Measurements from ENCODE around the gene ADIRF.
"Not testable (repeated sequence)": the region's sequence is repeated elsewhere in the genome, so short reads cannot be mapped to it uniquely, and the experiment has no call there.

ADIRF gene
- total RNA-seq = 0 reads per million in 2 experiments

DNA sequence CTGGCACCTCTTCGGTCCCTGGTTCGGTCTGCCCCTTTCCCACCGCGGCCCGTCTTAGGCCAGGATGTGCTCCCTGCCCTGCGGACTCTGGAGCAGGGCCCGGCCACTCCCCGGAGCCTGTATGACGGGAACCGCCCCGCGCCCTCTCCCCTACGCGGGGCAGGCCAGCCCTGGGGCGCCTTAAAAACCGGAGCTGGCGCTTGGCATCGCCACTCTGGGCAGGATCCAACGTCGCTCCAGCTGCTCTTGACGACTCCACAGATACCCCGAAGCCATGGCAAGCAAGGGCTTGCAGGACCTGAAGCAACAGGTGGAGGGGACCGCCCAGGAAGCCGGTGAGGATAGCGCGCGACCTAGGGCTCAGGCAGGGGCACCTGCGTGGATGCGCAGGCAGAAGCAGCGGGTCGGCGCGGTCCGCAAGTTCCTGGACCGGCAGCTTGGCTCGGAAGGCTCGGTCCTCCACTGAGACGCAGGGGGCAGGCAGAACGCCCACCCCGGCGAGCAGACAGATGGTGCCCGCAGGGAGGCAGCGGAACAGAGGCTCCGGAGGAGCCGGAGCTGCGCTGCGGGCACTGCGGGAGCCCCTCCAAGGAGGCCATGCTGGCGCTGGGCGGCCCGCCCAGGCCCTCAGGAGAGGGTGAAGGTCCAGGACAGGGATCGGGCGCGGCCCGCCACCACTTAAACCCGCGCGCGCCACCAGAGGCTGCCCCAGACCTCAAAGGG is at the start of gene ADIRF:
Gene ADIRF, plus strand, starts transcription at position 212 of the 723 bp plus-strand sequence. Its CDS starts 63 bp downstream, at position 275.
- DNase-seq (ENCODE audit: low read depth) = no peak

DNA sequence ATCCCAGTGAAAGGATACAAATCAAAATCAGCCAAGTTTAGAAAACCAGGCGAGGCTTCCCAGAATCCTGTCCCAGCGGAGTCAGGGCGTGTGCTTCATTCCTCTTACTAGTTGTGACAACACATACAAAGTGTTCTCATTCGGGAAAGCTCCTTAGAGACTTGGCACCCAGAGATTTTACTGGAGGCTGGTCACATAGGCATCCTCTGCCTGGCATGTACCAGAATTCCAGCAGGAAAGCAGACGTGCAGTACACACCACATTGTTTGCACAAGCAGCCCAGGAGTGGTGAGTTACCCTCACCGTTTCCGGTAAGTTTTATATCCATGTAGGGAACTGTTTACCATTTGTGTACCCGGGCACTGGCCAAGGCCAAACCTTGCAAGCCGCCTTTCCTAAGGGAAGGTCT is 45.7 kb upstream of the ADIRF start:
- DNase-seq (ENCODE audit: low read depth) = no peak

DNA sequence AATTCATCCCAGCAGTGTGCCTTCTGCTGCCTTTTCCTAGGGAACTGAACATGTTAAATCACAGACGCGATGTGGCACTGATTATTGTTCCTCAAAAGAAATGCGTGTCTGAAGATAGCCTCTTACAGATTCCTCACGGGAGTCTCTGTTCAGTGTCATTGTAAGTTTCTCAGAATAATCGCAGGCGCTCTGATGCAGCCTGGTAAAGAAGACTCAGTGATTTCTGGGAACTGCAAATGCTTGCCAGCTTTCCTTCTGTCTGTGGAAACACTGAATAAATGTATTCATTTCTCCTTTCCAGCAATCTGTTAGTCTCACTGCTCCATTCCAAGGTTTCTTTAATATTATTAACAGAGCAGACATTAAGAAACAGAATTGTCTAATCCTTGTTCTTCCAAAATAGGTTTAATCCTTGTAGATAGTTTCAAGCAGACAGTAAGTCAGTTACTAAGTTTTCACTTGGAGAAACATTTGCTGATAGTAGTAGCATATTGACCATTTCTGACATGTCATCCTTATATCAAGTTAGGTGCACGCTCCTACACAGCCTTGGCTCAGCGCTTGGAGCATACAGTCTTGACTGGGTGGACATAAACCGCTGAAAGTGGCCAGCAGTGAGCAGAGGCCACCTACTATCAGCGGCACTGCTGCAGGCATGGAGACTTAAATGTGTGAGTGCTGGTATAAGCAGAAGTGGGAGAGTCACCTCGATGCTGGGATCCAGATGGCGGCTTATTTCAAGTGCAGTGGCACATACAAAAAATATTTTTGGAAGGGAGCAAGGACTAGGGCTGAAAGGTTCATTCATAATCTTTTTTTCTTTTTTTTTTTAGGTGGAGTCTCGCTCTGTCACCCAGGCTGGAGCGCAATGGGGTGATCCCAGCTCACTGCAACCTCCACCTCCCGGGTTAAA is 38.6 kb upstream of the ADIRF start:
- DNase-seq (ENCODE audit: low read depth) = no peak

DNA sequence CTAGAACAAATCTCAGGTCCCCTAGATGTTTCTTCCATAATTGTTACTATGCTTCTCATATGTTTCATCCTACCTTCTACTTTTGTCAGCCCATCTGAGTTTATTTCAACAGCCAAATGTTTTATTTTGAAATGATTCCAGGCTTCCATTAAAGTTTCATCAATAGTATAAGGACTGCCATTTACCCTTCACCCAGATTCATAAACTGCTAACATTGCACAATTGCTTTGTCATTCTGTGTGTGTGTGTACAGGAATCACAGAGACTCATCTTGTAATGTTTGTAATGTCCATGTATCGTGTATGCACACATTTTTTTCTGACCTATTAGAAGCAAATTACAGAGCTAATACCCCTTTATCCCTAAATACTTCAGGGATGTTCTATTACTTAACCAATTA is 36.4 kb upstream of the ADIRF start:
- DNase-seq (ENCODE audit: low read depth) = no peak

DNA sequence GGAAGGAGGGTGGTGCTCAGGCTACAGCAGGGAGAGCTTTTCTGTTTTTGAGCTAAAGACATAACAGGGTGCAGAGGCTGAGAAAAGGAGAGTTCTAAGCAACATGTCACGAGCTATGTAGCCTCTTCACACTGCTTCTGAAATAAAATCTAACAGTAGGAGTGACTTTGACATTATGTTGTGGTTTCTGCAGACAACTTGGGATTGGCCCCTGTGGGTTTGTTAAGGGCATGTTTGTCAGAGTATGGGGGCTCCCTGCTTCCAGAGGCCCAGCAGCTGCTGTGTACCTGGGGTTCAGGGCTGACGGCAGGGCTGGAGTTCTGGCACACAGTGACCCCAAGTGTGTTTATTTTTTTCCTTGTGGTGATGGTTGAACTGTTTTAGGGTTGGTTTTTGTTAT is 35.6 kb upstream of the ADIRF start:
- DNase-seq (ENCODE audit: low read depth) = no peak

DNA sequence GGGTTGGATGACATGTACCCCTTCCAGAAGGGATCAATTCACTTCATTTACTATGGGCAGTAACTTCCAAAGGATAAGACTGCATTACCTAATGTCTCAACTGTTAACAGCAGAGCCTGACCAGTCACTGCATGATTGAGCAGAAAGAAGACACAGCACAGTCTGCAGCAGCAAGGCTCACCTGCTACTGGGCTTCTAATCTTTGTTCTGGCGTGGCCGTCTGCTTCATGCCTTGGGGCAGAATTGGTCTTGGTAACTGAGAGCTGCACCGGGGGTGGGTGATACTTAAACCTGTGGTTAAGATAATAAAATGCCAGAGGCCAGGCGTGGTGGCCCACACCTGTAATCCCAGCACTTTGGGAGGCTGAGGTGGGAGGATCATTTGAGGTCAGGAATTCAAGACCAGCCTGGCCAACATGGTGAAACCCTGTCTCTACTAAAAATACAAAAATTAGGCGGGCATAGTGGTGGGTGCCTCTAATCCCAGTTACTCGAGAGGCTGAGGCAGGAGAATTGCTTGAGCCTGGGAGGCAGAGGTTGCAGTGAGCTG is 34.0 kb upstream of the ADIRF start:
- not testable (repeated sequence) for DNase-seq (ENCODE audit: low read depth)

DNA sequence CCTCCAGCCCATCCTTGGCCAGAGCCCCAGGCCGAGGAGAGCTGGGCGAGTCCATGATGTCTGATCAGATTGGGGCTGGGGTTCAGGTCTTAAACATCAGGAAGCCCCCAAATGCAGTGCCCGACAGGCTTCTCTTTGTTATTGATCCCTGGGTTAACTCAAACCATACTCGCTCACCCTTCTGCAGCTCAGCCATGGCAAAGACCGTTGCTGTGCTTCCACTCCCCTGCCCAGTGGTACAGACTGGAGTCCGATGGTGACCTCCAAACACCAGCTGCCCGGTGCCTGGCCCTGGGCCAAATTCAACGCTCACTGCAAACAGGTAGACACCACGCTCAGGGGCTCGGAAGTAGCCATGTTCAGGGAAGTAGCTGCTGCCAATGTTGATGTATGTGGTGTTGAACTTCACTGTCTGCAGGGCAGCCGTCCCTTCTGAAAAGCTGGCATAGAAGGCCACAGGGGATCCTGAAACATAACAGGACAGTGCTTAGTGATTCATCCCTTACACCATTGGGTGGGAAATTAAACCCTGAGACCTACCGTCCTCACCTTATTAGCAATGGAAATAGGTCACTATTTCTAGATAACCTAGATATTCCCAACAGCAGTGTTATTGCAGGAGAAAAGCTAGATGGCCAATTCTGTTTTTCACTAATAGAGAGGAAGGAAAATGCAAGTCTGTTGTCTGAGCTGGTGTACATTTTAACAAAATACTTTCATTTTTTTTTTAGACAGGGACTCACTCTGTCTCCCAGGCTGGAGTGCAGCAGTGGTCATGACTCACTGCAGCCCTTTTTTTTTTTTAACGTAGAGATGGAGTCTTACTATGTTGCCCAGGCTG is 31.4 kb upstream of the ADIRF start:
- DNase-seq (ENCODE audit: low read depth) = no peak

DNA sequence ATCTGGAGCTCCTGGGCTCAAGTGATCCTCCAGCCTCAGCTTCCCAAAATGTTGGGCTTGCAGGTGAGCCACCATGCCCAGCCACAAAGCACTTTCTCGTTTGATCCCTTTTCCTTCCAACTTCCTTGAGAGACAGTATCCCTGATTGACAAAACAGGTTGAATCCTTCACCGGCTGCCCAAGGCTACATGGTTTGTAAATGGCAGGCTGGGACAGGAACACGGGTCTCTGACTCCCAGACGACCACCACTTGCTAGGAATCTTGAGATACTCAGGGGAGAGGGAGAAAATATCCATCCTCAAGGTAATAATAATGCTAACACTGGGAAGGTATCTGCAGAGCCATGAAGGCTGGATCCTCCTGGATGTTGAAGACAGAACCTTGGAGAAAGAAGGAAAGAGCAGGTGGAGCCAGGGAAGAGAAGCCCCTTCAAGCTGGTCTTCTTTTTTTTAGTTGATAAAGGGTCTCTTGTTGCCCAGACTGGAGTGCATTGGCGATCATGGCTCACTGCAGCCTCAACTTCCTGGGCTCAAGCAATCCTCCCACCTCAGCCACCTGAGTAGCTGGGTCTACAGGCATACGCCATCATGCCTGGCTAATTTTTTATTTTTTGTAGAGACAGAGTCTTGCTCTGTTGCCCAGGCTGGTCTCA is 30.7 kb upstream of the ADIRF start:
- DNase-seq (ENCODE audit: low read depth) = no peak

DNA sequence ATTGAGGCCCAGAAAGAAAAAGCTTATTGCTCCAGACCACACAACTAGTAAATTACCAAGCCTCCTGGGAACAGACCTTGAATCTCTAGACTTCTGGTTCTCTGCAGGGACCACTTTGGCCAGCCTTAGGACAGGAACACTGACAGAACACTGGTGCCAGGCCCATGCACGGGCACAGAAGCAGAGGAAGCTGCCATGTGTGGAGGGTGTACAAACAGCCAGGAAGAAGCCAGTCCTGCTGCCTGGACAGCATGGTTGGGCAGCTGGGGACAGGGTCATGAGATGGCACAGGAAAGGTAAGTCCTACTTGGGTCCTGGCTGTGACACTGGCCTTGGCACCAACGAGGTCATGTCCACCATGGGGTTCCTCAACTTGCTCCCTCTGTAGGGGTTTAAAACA is 30.0 kb upstream of the ADIRF start:
- no peak for DNase-seq (ENCODE audit: low read depth)

DNA sequence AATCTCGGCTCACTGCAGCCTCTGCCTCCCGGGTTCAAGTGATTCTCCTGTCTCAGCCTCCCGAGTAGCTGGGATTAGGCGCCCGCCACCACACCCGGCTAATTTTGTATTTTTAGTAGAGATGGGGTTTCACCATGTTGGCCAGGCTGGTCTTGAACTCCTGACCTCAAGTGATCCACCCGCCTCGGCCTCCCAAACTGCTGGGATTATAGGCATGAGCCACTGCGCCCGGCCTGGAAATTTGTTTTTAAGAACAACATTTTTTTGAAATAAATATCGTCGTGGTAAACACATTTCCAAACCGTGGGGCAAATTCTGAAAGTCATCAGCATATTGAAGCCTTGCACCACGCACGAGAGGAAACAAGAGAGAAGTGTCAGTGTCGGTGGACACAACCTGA is 28.2 kb upstream of the ADIRF start:
- not testable (repeated sequence) for DNase-seq (ENCODE audit: low read depth)

DNA sequence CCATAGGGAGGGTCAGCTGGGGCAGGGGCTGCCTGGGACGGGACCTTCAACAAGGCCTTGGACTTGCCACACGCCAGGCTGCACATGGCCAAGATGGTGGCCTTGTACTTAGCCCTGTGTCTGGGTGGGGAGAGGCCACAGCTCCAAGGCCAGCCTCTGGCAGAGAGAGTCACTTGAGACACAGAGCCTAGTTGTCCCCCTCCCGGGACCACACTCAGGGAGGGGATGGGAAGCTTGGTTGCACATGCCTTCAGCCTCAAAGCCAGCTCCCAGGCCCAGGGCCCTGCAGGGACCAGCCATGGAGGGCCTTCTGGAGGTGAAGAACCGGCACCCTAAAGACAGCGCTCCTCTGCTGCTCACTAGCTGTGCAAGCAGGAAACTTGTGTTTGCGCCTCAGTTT is 27.6 kb upstream of the ADIRF start:
- DNase-seq (ENCODE audit: low read depth) = no peak

DNA sequence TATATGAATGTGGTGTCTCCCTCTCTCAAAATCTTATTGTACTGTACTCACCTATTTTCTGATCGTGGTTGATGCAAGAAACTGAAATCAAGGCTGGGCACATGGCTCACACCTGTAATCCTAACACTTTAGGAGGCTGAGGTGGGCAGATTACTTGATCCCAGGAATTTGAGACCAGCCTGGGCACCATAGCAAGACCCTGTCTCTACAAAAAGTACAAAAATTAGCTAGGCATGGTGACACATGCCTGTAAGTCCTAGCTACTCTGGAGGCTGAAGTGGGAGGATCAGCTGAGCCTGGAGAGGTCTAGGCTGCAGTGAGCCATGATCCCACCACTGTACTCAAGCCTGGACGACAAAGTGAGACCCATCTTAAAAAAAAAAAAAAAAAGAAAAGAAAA is 26.9 kb upstream of the ADIRF start:
- DNase-seq (ENCODE audit: low read depth) = no peak

DNA sequence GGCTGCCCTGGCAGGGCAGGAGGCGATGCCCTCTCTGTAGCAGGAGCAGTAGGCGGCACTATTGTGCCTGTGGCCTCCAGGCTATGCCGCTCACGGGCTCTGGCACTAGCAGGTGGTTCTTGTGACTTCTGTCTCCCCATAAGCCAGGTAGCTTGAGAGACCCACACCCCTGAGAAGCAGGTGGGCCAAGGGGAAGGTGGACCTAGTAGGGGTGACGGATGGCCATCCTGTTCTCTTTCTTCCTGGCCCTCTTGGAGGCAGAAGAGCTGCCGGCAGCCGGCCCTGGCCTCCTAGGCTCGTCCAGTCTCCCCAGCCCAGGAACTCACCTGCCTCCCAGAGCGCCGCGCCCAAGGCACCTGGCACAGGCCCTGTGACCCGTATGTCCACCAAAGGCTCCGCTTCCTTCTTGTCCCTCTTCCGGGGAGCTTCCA is 26.3 kb upstream of the ADIRF start:
- no peak for DNase-seq (ENCODE audit: low read depth)

DNA sequence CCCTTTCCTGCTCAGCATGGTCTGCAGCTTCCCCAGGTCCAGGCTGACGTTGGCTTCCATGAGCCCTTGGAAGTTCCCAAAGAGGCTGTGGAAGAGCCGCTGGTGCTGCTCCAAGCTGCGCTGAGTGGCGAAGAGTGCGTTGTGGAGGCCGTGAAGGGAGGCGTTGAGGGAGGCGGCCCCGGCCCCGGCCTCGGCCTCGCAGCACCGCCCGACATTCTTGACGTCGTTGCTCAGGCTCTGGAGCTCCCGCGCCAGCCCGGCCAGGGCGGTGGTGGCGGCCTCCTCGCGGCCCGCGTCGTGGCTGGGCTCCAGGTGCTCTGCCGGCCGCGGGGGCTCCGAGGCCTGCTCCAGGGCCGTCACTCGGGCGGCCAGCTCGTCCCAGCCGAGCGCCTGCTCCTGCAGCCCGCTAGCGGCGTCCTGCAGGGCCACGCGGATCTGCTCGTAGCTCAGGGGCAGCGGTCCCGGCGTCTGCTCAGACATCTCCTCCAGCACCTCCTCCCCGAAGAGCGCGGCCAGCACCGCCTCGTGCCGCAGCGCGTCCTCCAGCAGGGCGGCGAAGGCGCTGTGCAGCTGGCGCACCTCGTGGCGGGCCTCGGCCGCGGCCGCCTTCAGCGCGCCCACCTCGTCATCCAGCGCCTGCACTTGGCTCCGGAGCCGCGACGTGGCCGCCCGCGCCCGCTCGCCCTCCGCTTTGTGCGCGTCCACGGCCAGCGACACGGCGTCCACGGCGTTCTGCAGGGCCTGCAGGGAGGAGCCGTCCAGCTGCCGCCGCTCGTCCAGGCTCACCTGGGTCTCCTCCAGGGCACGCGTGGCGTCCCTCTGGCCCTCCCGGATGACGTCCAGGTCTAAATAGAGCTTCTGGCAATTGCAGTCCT is 25.6 kb upstream of the ADIRF start:
- DNase-seq (ENCODE audit: low read depth) = no peak

DNA sequence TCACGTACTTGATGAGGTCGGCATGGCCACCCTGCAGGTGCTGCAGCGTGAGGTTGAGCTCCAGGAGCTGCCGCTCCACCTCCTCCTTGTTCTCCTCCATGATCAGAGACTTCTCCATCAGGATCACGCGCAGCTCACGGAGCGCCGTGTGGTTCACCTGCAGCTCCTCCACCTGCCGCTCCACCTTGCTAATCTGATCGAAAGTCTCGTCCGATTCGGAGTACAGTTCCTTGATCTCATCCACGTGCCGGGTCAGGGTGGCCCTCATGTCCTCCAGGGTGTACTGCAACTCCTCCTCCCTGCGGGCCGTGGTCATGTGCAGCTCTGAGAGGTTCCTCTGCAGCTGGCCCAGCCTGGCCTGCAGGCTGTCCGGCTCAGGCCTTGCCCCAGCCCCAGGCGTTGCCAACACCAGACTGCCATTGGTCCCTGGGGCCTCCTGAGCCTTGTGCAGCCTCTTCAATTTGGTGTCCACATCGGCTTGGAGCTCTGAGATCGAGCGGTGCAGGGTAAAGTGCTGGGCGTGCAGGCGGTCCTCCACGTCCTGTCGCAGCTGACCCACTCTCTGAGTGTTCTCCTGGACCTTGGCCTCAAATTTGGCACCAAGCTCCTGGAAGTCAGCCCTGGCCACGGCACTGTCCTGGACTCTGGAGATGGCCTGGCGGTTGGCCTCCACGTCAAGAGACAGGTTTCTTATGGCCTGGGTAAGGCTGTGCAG is 24.8 kb upstream of the ADIRF start:
- DNase-seq (ENCODE audit: low read depth) = no peak

DNA sequence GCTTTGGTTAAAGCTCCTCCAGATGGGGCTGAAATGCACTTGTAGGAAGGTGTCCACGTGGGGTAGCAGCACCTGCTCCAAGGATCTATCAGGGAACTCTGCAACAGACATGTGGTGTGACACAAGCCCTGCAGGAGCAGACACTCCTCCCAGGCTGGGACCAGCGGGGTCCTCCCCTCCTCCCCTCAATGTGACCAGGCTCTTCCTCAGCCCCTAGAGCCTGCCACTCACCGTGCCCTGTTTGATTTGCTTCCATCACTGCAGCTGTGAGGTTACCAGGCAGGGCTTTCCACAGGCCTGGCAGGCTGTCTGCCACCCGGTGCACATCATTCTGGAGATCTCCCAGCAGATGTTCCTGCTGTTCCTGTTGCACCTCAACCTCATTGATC is 24.3 kb upstream of the ADIRF start:
- no peak for DNase-seq (ENCODE audit: low read depth)

DNA sequence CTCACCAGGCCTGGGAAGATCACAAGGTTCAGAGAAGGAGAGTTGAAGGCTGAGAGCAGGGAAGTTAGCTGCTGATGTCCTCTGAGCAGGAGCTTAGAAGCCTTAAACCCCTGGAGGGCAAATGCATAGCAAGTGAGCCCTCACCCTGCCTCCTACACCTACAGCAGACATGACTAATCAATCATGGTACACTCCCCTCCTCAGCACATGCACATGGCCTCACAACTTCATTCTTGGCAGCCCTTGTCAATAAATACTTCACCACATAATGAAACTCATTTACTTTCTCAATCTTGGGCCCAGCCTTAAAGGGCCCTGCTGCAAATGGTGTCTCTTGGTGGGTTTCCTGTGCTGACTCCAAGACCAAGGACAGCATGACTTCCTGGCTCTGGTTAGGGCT is 23.8 kb upstream of the ADIRF start:
- no peak for DNase-seq (ENCODE audit: low read depth)

DNA sequence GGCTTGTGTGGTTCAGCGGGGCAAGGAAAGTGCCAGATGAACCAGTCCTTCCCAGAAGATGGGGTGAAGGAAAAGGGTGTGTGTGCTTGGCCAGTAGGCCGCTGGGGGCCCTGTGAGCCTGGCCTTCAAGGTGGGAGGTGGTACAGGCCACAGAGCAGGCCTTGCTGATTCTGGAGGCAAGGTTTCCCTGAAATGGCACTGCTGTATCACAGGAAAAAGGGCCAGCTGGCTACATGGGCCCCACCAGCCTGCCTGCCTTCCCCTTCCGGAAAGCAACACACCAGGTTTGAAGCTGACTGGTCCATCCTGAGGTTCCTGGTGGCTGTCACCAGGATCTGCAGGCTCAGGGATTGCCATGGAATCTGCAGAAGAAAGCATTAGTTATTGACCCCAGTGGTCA is 23.4 kb upstream of the ADIRF start:
- no peak for DNase-seq (ENCODE audit: low read depth)

DNA sequence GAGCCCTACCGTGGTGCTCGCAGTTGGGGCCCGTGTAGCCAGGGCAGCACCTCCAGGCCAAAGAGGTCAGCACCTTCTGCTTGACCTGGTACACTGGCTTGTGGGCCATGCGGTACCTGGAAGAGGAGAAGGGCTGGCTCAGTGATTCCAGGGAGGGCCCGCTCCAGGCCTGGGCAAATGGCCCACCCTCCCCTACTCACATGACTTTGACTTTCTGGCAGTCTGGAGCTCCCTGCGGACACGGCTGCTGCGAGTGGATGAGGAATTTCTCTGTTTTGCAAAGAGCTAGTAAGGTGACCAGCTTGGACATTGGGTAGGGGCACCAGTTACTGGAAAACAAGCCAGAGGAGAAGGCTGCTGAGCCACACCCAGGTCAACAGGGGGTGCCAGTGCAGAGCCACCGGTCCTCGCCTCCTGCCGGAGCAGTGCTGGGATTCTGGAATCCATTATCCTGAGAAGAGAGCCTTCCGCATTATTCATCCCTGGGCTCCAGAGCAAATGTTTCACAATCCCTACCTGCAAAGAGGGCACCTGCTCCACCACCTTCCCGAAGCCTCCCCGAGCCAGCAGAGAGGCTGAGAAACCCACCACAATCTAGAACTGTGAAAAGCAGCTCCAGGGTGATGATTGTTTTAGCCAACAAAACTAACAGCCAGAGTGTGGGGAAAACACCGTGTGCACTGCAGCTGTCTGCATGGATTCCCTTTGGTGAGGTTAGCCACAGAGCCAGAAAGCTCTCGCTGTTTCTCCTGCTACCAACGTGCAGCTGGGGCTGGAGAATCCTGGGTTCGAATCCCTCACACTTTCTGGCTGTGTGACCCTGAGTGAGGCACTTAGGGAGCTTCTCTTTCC is 22.7 kb upstream of the ADIRF start:
- DNase-seq (ENCODE audit: low read depth) = no peak

All from T follicular helper cell (primary cell).